Neutrophil (primary cell): ENCODE measurements around the gene PRR9.
A peak's percentile ranks its signal among the peaks of the same experiment; 100 is the strongest.

Experiments
- H3K27ac ChIP-seq: fragments of 200-600 bp; sonication (generic); 2 replicates; pipeline ENCODE4 v1.5.1; 2016; ENCODE audit warnings: mild to moderate bottlenecking, moderate library complexity
- H3K27me3 ChIP-seq: fragments of 200-600 bp; sonication (generic); 2 replicates; pipeline ENCODE4 v1.6.0; 2016; ENCODE audit warnings: mild to moderate bottlenecking
- H3K36me3 ChIP-seq: fragments of 200-600 bp; sonication (generic); 2 replicates; pipeline ENCODE4 v1.5.1; 2017
- H3K4me1 ChIP-seq, 2 experiments: fragments of 200-600 bp in 1 of 2; sonication (generic) in 1 of 2; 1 replicate in 1 of 2; 2 replicates in 1 of 2; pipeline versions ENCODE4 v1.5.1 to v1.6.1; 2013 to 2016; ENCODE audit warnings: low read depth in 1 of 2, low read length in 1 of 2, mild to moderate bottlenecking in 1 of 2, moderate library complexity in 1 of 2; ENCODE audit not compliant: control insufficient read depth in 1 of 2, insufficient read depth in 1 of 2
- H3K4me3 ChIP-seq, 2 experiments: fragments of 200-600 bp in 1 of 2; sonication (generic) in 1 of 2; 1 replicate in 1 of 2; 2 replicates in 1 of 2; pipeline ENCODE4 v1.5.1; 2013 to 2016; ENCODE audit warnings: low read depth in 1 of 2, low read length in 1 of 2, mild to moderate bottlenecking in 1 of 2, moderate library complexity in 1 of 2
- H3K9me3 ChIP-seq: fragments of 200-600 bp; sonication (generic); 2 replicates; pipeline ENCODE4 v1.5.1; 2016
- TF ChIP-seq, protein P1 (sequence below): fragments of 200-600 bp; sonication (generic); IDR thresholded peaks from 2 replicates; pipeline ENCODE4 v1.5.1; 2016; ENCODE audit warnings: antibody characterized with exemption

The PRR9 gene

DNA sequence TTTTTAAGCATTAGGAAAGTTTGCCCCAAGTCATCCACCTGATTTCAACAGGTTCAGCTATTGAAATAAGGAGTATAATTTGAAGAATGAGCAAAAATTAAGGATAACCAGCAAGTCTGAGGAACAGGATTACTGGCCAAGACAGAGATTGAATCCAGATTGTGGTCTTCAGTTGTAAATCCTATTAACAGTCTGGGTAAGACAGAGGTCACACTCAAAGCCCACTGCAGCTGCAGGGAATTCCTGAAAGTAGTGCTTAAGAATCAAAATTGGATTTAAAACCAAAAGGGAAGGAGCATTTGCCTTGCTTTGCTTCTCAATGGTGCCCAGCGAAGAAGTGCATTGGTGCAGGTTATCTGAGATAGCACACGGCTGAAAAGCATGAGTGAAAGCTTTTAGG lies 35.7 kb downstream of the PRR9 start:
- H3K27ac ChIP-seq: no peak overlapping the region
- no peak overlapping the region for H3K4me3 ChIP-seq
- TF ChIP-seq, protein P1, sequence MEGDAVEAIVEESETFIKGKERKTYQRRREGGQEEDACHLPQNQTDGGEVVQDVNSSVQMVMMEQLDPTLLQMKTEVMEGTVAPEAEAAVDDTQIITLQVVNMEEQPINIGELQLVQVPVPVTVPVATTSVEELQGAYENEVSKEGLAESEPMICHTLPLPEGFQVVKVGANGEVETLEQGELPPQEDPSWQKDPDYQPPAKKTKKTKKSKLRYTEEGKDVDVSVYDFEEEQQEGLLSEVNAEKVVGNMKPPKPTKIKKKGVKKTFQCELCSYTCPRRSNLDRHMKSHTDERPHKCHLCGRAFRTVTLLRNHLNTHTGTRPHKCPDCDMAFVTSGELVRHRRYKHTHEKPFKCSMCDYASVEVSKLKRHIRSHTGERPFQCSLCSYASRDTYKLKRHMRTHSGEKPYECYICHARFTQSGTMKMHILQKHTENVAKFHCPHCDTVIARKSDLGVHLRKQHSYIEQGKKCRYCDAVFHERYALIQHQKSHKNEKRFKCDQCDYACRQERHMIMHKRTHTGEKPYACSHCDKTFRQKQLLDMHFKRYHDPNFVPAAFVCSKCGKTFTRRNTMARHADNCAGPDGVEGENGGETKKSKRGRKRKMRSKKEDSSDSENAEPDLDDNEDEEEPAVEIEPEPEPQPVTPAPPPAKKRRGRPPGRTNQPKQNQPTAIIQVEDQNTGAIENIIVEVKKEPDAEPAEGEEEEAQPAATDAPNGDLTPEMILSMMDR: no peak
- peaks cover 56% of the 10 kb centered on the region for H3K27me3 ChIP-seq
- H3K36me3 ChIP-seq: no peaks in the 10 kb centered on the region
- no peaks in the 10 kb centered on the region for H3K9me3 ChIP-seq
- H3K4me1 ChIP-seq: peaks cover 17 to 26% of the 10 kb centered on the region in 2 experiments

DNA sequence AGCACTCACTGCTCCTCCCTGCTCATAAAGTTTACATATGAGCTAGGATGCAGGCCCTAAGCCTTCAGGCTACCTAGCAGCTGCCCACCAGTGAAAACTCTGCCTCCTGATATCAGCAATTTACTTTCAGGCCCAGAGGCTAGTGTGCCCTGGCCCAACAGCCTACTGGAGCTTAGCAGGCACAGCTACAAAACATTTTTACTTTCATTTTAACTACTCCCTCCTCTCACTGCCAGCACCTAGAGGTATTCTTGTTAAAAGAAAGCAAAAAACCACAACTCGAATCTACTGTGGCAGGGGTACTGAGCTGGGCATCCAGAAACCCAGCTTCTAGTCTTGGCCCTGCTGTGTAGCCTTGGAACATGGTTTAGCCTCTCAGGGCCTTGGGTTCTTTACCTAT lies 36.3 kb downstream of the PRR9 start:
- Histone ChIP-seq H3K27ac (no peak overlapping the region), H3K36me3 (no peaks in the 10 kb centered on the region), H3K9me3 (no peaks in the 10 kb centered on the region), H3K4me3 (no peak overlapping the region), H3K27me3 (peaks cover 56% of the 10 kb centered on the region), H3K4me1 (peaks cover 17 to 32% of the 10 kb centered on the region in 2 experiments)
- TF ChIP-seq, protein P1: no peak

DNA sequence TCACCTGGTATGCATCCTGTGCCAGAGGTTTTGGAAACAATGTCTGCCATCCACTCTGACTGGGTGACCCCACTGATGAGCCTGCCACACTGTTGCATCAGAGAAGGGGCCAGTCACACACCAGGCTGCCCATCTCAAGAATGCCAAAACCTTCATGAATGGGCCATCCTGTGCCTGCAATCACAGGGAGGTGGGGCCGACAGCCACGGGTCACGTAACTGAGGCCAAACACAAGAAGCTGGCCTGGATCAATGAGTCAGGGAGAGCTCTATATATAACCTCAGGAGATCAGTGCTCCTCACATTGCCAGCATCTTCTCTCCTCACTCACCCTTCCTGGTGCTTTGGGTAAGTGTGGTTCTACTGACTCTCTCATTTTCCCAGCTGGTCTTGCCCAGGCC lies 42.0 kb downstream of the PRR9 start, which contains the start of gene LORICRIN:
TSS of gene LORICRIN (plus strand) at position 301 of the 400 bp plus-strand sequence. CDS start 1,263 bp downstream, outside the sequence.
- Histone ChIP-seq H3K27ac (no peak within 1 kb of the TSS), H3K4me3 (no peak within 1 kb of the TSS), H3K27me3 (peaks cover 93% of the 10 kb centered on the region), H3K9me3 (no peaks in the 10 kb centered on the region), H3K36me3 (no peaks in the 10 kb centered on the region), H3K4me1 (peaks cover 0 to 29% of the 10 kb centered on the region in 2 experiments)
- TF ChIP-seq, protein P1: no peak

DNA sequence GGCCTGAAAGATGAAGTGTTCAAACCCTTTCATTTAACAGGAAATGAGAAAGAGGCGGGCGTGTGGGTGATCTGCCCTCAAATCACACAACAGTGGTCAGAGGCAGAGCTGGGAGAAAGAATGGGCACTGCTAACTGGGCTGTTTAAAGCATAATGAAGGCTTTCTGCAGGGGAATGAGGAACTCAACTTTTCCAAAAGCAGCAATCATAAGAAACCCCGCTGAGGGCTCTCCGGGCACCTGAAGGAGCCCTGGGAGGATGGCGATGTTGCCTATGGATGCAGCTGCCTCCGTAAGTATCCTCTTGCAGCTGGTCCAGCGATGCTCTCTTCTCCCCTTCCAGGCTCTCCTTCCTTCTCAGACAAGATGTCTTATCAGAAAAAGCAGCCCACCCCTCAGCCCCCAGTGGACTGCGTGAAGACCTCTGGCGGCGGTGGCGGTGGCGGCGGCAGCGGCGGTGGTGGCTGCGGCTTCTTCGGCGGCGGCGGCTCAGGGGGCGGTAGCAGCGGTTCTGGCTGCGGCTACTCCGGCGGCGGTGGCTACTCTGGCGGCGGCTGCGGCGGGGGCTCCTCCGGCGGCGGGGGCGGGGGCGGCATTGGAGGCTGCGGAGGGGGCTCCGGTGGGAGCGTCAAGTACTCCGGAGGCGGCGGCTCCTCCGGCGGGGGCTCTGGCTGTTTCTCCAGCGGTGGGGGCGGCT lies 43.3 kb downstream of the PRR9 start:
- H3K4me3 ChIP-seq: peak overlapping the region in 1 of 2 experiments; percentile 44
- H3K36me3 ChIP-seq: no peaks in the 10 kb centered on the region
- H3K9me3 ChIP-seq: no peaks in the 10 kb centered on the region
- peaks cover 0 to 29% of the 10 kb centered on the region in 2 experiments for H3K4me1 ChIP-seq
- H3K27ac ChIP-seq: no peak overlapping the region
- peaks cover 95% of the 10 kb centered on the region for H3K27me3 ChIP-seq
- TF ChIP-seq, protein P1: no peak

DNA sequence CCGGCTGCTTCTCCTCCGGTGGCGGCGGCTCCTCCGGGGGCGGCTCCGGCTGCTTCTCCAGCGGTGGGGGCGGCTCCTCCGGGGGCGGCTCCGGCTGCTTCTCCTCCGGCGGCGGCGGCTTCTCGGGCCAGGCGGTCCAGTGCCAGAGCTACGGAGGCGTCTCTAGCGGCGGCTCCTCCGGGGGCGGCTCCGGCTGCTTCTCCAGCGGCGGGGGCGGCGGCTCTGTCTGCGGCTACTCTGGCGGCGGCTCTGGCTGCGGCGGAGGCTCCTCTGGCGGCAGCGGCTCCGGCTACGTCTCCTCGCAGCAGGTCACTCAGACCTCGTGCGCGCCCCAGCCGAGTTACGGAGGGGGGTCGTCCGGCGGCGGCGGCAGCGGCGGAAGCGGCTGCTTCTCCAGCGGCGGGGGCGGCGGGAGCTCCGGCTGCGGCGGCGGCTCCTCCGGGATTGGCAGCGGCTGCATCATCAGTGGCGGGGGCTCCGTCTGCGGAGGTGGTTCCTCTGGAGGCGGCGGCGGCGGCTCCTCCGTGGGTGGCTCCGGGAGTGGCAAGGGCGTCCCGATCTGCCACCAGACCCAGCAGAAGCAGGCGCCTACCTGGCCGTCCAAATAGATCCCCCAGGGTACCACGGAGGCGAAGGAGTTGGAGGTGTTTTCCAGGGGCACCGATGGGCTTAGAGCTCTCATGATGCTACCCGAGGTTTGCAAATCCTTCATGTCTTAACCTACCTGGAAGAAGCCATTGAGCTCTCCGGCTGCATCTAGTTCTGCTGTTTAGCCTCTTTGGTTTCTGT lies 44.1 kb downstream of the PRR9 start:
- Histone ChIP-seq H3K9me3 (no peaks in the 10 kb centered on the region), H3K4me1 (peaks cover 0 to 29% of the 10 kb centered on the region in 2 experiments), H3K27ac (no peak overlapping the region), H3K4me3 (peak overlapping the region in 1 of 2 experiments; percentile 44), H3K27me3 (peaks cover 96% of the 10 kb centered on the region), H3K36me3 (no peaks in the 10 kb centered on the region)
- TF ChIP-seq, protein P1: no peak
